Measurements from ENCODE around the gene IFITM10.

Gene IFITM10

DNA sequence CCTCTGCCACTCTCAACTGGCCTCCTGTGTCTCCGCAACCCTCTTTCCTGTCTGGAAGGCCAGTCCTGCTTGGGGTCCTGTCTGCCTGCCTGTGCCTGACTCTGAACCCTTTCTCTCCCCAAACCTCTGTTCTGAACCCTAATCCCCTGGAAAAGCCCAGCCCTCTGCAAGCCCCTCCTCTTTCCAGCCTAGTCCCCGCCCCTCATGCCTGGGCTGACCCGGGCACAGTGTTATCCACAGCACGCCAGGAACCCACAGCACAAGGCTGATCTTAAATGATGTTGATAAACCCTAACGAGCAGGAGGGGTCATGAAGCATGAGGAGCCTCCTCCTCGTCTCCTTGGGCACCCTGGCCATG, at the start of gene IFITM10:
Gene IFITM10 (minus strand): TSS at position 115 of the 359 bp plus-strand sequence. CDS start 153 bp downstream, outside the sequence.
- DNase-seq = no peak

- DNase-seq = no peak
Measured at GRCh38 chr11:1797391-1798125, 47.2 kb upstream of the IFITM10 start.

DNA sequence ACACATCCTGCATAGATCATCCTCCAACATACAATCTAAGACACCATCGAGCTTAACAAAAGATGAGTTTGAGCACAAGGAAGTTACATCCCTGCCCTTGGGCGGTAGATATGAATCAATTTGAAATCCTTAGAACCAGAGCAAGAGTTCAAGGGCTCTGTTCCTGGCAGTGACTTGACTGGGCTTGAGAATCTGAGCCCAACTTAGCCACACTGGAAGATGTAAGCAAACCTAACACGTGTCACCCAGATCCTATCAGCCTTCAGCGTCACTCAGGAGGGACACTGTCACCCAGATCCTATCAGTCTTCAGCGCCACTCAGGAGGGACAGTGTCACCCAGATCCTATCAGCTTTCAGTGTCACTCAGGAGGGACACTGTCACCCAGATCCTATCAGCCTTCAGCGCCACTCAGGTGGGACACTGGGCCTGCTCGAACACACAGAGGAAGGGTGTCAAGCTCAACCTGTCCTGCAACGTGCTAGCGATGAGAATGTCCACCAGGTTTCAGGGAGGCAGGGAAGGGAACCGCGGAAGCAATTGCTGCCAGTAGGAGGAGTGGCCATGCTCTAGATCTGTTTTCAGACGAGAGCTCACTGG, 46.1 kb upstream of the IFITM10 start:
- no peak for DNase-seq

GRCh38 chr11:1793081-1793480, 42.7 kb upstream of the IFITM10 start:
- no peak for DNase-seq

DNA sequence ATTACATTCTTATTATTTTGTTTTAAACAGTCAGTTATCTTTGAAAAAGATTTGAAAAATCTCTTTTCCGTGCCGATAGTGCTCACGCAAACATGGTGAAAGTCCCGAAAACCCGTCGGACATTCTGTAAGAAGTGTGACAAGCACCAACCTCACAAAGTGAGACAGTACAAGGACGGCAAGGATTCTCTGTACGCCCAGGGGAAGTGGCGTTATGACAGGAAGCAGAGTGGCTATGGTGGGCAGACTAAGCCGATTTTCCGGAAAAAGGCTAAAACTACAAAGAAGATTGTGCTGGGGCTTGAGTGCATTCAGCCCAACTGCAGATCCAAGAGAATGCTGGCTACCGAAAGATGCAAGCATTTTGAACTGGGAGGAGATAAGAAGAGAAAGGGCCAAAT, 42.1 kb upstream of the IFITM10 start:
- DNase-seq = no peak

- no peak for DNase-seq
Measured at GRCh38 chr11:1791912-1792311, 41.5 kb upstream of the IFITM10 start.

GRCh38 chr11:1786466-1786865, 36.1 kb upstream of the IFITM10 start:
- no peak for DNase-seq

DNA sequence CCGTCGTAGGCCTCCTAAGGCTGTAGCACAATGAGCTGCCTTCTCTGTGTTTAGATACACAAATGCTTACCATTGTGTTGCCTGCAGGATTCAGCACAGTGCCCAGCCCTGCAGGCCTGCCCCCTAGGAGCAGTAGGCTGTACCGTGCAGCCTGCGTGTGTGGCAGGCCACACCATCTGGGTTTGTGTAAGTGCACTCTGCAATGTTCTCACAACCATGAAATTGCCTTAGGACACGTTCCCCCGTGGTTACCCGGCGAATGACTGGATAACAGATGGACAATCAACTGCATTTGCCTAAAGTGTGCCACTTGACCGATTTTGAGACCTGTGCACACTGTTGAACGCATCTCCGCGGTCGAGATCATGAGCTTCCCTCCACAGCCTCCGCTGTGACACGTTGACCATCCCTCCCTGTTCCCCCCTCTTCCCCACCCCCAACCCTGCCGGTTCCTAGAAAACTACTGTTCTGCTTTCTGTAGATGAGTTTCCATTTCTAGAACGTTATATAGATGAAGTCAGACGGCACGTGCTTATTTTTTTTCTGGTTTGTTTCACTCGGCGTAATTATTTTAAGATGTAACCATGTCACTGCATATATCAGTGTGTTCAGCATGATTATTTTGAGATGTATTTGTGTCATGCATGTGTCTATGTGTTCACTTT, 35.5 kb upstream of the IFITM10 start:
- DNase-seq = no peak

DNA sequence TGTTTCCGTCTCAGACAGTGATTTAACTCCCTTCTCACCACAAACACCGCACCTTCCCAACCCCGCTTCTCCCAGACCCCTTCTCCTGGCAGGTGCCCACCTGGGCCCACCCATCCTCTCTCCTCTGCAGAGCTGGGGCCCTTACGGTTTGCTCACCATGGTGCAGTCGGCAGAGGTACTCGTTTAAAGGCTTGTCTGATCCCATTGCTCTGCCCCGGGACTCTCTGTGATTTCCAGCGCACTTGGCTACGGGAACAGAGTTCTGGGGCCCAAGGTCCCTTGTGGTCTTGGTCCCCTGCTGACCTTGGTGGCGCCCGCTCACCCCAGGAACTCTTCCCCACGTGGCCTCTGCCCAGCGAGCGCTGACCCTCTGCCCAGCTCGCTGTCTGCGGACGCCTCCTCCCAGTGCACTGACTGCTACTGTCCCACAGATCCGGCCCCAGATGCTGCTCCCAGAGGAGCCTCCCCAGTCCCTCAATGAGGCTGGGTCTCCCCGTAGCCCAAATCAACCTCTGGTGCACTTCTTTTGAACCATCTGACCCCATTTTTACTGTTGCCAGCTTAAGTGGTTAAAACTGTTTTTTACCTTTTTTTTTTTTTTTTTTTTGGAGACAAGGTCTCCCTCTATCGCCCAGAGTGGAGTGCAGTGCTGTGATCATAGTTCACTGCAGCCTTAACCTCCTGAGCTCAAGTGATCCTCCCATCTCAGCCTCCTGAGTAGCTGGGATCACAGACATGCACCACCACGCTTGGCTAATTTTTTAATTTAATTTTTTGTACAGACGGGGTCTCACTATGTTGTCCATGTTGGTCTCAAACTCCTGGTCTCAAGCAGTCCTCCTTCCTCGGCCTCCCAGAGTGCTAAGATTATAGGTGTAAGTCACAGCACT, 34.6 kb upstream of the IFITM10 start:
- DNase-seq = no peak

DNA sequence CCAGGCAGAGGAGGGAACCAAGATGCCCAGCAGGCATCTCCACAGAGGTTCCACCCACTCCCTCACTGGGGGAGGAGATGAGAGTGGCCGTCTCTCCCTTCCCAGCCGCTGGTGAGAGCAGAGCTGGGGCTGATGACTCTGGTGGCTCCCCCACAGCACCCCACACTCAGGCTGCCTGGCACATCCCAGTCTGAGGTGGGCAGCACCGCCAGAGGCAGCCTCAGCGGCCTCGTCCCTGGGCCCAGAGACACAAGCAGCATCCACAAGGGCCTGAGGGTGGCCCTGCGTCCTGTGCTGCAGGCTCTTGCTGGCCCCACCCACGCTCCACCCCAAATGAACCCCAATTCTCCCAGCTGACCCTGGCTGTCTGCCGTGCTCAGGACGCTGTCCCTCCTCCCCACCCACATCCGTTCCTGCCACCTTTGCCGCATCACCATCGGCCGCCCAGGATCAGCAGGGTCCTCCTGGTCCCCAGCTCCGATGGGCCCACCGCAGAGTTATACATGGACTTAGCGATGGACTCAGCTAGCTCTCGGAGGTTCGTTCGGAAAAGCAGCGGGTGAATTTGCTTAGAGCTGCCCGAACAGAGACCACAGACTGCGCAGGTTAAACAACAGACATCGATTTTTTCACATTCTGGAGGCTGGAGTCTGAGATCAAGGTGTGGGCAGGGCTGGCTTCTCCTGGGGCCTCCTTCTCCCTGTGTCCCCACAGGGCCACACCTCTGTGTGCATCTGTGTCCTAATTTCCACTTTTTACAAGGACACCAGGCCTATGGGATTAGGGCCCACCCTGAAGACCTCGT, 33.5 kb upstream of the IFITM10 start:
- DNase-seq = no peak

DNA sequence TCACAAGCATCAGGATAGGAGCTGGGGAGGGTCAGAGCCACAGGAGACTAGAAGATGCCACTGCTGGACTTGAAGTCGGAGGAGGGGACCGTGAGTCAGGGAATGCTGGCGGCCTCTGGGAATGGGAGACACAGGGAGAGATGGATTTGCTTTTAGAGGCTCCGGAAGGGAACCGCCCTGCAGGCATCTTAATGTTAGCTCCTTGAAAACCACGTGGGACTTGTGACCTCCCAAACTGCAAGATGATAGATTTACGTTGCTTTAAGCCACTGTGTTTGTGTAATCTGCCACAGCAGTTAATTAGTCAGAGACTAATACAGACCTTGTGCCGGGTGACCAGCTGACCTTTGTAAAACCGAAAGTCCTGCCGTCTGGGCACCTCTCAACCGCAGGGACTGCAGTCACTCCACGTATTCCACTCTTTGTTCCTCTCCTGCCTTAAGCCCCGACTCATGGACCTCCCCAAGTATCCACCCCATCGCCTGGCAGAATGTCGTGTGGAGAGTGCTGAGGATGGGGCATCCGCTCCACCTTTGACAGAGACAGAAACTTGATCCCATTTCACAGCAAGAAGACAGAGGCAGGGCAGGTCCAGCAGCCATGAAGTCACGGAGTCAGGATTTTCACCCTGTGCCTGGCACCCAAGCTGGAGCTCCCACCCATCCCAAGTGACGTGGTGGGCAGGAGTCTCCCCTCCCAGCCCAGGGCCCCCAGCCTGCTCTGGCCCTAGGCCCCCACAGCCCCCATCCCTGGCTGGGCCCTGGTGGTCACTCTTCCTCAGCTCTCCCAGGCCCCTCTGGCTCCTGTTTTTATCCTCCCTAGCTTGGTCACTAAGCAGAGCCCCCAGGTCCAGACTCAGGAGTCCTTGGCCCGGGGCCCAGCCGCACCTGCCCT, 32.7 kb upstream of the IFITM10 start:
- DNase-seq = no peak

DNA sequence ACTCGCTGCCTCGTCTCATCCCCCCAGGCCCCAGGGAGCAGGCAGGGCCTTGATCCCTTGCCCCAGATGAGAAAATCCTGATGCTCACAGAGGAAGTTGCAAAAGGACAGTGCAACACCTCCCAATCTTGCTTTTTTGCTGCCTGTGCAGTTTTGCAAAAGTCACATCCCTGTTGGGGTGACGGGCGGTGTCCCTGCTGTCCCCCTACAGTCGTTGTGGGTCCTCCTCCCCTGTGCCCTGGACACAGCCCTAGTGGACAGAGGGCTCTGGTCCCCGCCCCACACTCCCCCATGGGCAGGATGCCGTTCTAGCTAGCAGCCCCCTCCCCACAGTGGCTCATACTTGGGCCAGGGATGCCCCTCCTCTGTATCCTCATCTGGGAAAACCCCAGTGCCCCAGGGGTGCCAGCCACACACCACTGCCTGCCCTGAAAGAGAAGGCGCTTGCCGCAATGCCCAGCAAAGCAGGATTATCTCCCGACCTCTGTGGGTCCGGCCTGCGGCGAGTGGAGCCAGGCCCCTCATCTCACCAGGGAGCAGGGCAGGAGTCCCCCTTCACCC, 31.7 kb upstream of the IFITM10 start:
- DNase-seq = no peak

DNA sequence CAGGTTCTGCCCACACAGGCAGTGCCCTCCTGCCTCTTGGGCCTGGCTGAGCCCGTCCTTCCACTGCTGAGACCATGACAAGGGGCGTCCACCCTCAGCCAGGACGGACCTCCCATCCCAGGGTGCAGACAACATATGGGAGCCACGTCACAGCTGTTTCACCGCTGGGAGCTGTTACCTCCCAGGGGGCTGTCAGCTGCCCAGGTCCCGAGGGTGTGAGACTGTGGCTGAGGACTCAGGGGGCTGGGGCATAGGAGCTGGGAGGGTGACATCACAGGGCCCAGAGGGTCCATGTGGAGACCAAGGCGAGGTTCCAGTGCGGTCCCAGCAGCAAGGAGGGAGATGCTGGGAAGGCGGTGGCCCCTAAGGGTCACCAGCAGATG, 31.2 kb upstream of the IFITM10 start:
- DNase-seq = no peak

- DNase-seq = no peak
Measured at GRCh38 chr11:1780700-1781592, 30.6 kb upstream of the IFITM10 start.

- DNase-seq = no peak
Measured at GRCh38 chr11:1779806-1780699, 29.7 kb upstream of the IFITM10 start.

GRCh38 chr11:1779034-1779805, 28.8 kb upstream of the IFITM10 start:
- DNase-seq = peak; percentile 59

DNA sequence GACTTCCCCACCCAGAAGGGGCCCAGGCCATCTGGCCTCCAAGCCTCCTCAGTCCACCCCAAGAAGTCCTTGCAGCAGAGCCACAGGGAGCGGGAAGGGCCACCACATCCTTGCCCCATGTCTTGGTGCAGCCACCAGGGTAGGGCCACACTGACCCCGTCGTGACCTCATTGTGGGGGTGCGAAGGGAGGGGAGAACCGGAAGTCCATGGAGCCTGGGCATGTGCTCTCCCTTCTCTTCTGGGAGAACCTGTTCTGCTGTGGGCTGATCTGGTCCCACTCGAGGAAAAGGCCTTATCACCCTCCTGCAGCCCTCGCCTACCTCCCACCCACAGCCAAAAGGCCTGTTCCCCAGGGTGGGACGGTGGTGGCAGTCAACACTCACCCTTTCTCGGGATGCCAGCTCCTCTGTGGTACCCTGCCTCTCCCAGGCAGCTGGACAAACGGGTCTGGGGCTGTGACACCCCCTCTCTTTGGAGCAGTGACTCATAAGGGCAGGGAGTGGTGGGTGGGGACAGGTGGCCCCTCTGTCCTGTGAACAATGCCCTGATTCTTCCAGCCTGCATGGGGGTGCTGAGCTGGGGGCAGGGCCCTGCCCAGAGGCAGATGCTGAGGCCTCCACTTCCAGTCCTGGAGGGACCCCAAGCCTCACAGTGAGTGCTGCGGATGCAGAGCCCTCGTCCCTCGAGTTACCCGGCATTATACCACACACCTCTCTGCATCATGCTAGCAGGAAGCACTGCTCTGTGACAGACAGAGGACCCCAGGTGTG, 27.9 kb upstream of the IFITM10 start:
- DNase-seq = no peak
